Right renal pelvis (tissue), 4 donors: ENCODE measurements around the gene GNLY. TPM values are rescaled to one million over a fixed set of nuclear protein-coding genes. Genes with fewer than 3 reads are reported as not detected.

ENCODE experiments used
- DNase-seq, 4 donors: peaks; one replicate each; pipeline ENCODE4 v3.0.0-alpha.2; 2013; ENCODE audit warnings: low read depth in 4 of 4, low spot score in 3 of 4, missing footprints in 1 of 4
- polyA plus RNA-seq, 4 donors: library from polyadenylated mRNA; unstranded; fragments of 120-200 nt; gene quantifications; one replicate each; pipeline ENCODE4 v1.2.1, GENCODE V29; 2013; ENCODE audit not compliant: insufficient read length in 4 of 4

GNLY gene
- polyA plus RNA-seq, 4 donors: 0.36 to 0.63 (median 0.51) TPM; not detected in 1

DNA sequence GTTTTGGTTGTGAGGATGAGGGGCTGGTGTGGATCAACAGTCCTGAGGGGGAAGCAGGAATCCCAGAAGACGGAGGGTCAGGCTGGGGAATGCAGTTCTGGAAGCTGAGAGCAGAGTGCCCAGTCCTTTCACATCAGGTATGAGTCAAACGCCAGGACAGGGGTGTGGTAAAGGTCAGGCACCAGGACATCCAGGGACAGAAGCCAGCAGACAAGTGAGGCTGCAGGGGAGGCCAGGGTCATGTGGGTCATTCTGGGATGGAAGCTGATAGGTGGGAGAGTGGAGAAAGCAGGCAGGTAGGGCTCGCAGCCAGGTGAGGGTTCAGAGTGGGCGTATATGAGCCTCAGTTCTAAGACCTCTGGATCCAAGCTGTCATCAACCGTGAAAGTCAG is 12.8 kb upstream of the GNLY start:
- no peak for DNase-seq

- no peak for DNase-seq
Measured at GRCh38 chr2:85681776-85682175, 12.4 kb upstream of the GNLY start.

GRCh38 chr2:85682378-85682777 is 11.8 kb upstream of the GNLY start:
- no peak for DNase-seq

GRCh38 chr2:85684380-85684779 is 9.8 kb upstream of the GNLY start:
- DNase-seq: no peak

GRCh38 chr2:85684806-85685205 is 9.4 kb upstream of the GNLY start:
- no peak for DNase-seq

DNA sequence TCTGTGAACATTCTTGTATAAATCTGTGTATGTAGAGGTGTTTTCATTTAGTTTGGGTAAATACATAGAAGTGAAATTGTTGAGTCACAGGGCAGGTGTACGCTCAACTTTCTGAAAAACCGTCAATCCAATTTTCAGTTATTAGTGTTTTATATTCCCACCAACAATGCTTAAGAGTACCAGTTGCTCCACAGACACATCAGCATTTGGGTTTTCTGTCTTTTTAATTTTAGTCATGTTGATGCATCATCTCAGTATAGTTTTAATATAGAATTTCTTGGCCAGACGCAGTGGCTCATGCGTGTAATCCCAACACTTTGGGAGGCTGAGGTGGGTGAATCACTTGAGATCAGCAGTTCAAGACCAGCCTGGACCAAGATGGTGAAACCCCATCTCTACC is 3.2 kb upstream of the GNLY start:
- no peak for DNase-seq

DNA sequence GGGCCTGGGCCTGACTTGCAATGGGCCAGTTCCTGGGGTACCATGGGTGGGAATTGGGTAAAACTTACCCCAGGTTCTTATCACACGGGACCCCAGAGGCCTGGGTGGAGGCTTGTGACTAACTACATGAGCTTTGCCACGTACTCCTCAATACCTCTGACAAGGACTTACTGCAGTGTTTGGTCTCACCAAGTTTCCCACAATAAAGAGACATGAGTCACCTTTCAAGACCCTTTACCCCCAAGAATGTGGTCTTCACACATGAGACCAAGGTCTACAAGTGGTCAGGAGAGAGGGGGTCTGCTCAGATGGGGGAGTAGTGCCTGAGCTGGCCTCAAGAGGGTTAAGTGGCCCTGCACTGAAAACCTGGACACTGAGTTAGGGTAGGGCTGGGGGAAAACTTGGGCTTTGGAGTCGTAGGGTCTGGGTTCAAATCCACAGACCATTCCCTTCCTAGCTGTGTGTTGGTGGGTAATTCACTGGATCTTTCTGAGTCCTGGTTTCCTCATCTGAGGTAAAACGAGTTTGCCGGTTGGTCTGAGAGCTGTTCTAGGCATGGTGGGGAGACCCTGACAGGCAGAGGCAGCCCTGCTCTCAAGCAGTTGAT is 2.0 kb upstream of the GNLY start:
- no peak for DNase-seq

DNA sequence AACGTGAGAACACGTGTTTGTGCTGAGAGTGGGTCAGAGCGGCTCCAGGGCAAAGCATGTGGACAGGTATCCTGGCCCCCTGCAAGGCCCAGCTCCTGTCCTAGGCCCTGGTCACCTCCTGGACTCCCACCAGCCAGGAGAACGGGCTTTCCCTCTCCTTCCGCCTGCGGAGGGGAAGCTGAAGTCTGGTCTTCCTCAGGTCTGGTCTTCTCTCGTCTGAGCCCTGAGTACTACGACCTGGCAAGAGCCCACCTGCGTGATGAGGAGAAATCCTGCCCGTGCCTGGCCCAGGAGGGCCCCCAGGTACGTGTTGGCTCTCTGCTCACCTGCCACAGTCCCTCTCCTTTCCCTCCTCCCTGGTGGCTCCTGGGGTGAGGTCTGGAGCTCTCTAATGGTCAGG is 963 bp downstream of the GNLY start:
- DNase-seq: no peak

DNA sequence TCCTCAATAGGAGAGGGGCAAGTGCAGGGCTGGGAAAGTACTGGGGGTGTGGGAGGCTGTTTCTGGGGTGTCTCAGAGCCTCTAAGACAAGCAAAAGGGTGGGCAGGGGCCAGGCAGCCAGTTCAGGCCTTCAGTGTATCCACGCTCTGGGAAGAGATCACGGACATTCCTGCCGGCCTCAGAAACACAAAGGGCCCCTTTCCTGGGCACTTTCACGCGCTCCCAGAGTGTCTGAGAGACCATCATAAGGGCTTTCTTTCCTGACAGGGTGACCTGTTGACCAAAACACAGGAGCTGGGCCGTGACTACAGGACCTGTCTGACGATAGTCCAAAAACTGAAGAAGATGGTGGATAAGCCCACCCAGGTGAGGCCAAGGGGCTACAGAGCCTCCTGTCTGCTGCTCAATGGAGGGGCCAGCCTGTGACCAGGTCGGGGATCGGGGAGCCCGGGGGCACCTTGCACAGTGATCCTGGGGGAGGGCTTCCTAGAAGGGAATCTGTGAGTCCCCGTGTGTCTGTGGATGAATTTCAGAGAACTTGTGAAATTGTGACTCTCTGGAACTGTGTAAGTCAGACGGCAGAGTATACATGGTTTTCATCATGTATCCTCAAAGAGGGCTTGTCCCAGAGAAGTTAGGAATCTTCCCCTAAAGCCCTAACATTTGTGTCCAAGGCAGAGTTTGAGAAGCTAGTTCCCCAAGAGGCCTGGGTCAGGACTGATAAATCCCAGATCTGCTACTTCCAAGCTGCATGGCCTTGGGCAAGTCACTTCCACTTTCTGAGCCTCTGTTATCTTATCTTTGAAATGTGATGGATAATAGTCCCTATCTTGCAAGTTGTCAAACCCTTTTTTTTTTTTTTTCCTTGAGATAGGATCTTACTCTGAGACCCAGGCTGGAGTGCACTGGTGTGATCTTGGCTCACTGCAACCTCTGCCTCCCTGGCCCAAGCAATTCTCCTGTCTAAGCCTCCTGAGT is 1.8 kb downstream of the GNLY start:
- DNase-seq: no peak

DNA sequence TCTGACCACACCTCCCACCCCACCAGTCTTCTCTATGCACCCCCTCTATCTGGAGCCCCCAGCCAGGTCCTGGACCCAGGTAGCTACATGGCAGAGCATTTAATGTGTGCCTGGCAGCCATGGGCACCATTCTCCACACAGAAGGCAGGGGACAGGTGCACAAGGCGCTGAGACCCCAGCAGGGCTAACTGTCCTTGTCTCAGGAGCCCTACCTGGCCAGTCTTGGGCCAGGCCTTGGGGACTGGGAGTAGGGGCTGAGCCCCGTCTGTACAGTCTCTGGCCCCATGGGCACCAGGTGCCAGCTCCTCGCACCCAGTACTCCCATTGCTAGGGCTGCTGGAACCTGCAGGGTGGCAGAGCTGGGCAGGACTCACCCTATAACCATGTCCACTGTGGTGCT is 2.9 kb downstream of the GNLY start:
- DNase-seq: no peak

DNA sequence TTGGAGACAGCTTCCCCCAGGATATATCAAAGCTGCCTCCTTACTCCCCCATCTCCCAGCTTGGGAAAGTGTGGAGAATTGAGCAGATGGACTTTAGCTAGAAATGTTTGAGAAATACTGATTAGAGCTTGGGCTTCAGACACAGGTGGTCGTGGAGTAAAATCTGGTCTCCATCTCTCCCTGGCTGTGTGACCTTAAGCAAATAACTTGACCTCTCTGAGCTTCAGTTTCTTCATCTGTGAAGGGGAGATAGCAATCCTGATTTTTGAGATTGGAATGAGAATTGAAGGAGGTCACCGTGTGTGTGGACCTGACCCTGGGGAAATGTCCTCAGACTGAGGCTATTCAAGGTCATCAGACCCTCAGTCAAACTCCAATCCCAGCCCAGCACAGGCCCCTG is 3.6 kb downstream of the GNLY start:
- DNase-seq: no peak

DNA sequence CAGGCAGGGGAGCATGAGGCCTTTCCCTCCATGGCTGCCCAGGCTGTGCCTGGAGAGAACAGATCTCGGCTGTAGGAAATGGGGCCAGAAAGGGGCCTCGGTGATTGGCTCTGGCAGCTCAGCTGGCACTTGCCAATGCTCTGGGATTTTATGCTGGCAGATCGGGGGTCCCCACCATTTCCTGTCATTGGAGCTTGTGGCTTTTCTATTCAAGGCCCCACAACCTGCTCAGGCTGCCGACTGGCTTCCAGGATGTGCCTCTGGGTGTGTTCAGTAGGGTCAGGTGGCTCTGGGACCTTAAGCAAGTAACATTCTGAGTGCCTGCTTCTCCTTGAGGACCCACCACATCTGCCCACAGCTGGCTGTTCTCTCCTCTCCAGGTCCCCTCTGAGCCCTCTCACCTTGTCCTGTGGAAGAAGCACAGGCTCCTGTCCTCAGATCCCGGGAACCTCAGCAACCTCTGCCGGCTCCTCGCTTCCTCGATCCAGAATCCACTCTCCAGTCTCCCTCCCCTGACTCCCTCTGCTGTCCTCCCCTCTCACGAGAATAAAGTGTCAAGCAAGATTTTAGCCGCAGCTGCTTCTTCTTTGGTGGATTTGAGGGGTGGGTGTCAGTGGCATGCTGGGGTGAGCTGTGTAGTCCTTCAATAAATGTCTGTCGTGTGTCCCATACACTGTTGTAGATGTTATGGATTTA is 4.2 kb downstream of the GNLY start:
- no peak for DNase-seq

DNA sequence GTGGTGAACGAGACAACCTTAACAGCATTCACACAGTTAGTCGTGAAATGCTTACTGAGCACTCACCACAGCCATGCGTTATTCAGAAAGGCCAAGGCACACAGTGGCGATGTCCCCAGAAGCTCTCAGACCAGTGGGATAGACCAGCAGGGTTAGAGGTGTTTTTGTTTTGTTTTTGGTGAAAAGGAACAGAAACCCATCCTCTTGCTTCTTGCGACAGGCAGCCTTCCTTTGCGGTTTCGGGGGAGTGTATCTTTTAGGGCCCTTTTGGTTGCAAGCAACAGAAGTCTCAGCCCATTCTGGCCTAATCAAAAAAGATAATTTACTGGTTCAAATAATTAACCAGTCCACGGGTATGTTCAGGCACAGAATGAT is 4.7 kb downstream of the GNLY start:
- DNase-seq: no peak

- no peak for DNase-seq
Measured at GRCh38 chr2:85699325-85699724, 5.2 kb downstream of the GNLY start.

- DNase-seq: no peak
Measured at GRCh38 chr2:85702172-85702571, 8.0 kb downstream of the GNLY start.

DNA sequence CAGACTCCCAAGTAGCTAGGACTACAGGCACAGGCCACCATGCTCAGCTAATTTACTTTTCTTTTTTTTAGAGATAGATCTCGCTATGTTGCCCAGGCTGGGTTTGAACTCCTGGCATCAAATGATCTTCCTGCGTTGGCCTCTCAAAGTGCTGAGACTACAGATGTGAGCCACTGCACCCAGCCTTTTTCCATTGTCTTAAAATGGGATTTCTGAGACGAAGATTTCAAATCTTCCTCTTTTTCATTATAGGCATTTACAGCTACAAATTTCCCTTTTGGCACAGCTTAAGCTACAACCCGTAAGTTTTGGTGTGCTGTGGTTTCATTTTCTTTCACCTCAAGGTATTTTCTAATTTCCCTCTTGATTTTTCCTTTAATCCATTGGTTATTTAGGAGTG is 8.6 kb downstream of the GNLY start:
- DNase-seq: no peak

GRCh38 chr2:85703329-85703728 is 9.2 kb downstream of the GNLY start:
- DNase-seq: no peak

DNA sequence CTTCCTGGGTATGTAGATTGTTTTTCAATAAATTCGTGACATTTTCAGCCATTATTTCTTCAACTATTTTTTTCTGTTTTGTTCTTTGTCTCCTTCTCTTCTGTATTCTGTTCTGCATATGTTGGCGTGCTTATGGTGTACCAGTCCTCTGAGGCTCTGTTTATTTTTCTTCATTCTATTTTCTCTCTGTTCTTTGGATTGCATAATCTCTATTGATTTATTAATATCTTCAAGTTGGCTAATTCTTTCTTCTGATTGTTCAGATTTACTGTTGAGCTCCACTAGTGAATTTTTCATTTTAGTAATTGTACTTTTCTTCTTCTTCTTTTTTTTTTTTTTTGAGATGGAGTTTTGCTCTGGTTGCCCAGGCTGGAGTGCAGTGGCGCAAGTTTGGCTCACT is 9.9 kb downstream of the GNLY start:
- DNase-seq: no peak

DNA sequence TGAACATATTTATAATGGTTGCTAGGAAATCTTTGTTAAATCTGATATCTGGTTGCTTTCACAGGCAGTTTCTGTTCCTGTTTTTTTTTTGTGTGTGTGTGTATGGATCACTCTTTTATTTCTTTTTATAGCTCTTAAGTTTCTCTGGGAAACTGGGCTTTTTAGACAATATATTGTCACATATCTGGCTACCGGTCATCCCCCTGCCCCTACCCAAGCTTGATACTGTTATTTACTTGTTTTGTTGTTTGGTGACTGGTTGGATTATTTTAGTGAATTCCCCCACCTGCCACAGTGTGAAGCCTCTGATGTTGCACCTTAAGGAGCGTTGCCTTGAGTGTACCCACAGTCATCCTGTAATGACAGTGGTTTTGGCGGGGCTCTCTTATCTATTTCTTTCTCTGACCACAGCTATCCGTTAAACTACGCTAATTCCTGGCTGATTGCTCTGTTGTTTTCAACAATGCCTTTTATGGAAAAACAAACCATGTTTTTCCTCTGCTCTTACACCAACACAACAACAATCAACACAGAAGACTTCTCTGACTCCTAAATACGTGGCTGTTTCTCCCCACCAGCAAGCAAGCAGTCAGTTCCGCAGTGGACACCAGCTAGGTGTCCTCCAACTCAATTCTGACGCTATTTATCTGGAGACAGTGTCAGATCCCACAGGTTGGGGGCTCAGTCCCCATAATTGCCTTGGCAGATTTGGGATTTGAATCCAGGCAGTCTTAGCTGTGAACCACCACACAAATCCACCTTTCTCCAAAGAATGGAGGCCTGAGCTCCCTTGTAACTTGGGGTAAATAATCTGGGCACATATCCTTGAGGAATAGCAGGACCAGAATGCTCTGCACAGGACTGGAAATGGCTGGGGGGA is 10.9 kb downstream of the GNLY start:
- no peak for DNase-seq

- DNase-seq: no peak
Measured at GRCh38 chr2:85705680-85706039, 11.5 kb downstream of the GNLY start.

DNA sequence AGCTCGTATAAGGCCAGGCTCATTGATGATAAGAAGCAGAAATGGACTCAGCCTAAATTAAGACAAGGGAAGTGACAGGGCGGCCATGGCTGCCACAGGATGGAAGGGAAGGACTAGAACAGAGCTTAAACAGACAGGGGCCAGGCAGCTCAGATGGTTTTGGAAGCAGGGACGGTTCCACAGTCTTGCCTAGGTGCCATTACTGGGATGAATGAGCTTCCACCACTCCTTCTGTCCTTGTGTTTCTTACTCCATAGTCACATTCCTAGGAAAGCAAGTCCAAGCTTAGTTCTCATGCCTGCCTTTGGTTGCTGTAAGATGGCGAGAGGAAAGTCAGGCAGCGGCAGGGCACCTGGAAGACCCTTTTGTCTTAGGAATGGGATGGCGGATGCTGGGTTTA is 11.9 kb downstream of the GNLY start:
- DNase-seq: no peak
